GM03348 (cell line): ENCODE results near the gene NCL.
"Not testable (repeated sequence)": the region's sequence is repeated elsewhere in the genome, so short reads cannot be mapped to it uniquely, and the experiment has no call there.

Experiments
- DNase-seq: peaks from one replicate; pipeline ENCODE4 v3.0.0; 2012; ENCODE audit warnings: low spot score

NCL gene

GRCh38 chr2:231467613-231468530, 3.6 kb upstream of the NCL start:
- no peak for DNase-seq

GRCh38 chr2:231467016-231467545, 2.8 kb upstream of the NCL start:
- no peak for DNase-seq

GRCh38 chr2:231464576-231465540, 574 bp upstream of the NCL start:
- peak; percentile 100 for DNase-seq

- no peak for DNase-seq
Measured at GRCh38 chr2:231462729-231463465, 1.4 kb downstream of the NCL start.

- no peak for DNase-seq
Measured at GRCh38 chr2:231461516-231461971, 2.7 kb downstream of the NCL start.

- not testable (repeated sequence) for DNase-seq
Measured at GRCh38 chr2:231460841-231461240, 3.4 kb downstream of the NCL start.

GRCh38 chr2:231460073-231460835, 4.0 kb downstream of the NCL start:
- no peak for DNase-seq

GRCh38 chr2:231458368-231458767, 5.9 kb downstream of the NCL start:
- no peak for DNase-seq

GRCh38 chr2:231457101-231457500, 7.2 kb downstream of the NCL start:
- no peak for DNase-seq

GRCh38 chr2:231456295-231457004, 7.8 kb downstream of the NCL start:
- DNase-seq = no peak

- no peak for DNase-seq
Measured at GRCh38 chr2:231455890-231456289, 8.4 kb downstream of the NCL start.

- DNase-seq = no peak
Measured at GRCh38 chr2:231455222-231455621, 9.1 kb downstream of the NCL start.

GRCh38 chr2:231454361-231454791, 9.9 kb downstream of the NCL start:
- no peak for DNase-seq

- DNase-seq = no peak
Measured at GRCh38 chr2:231452799-231453508, 11.3 kb downstream of the NCL start.

- no peak for DNase-seq
Measured at GRCh38 chr2:231450548-231450989, 13.7 kb downstream of the NCL start.

- no peak for DNase-seq
Measured at GRCh38 chr2:231449503-231450054, 14.7 kb downstream of the NCL start.

- DNase-seq = no peak
Measured at GRCh38 chr2:231436957-231437356, 27.3 kb downstream of the NCL start.

GRCh38 chr2:231433990-231434389, 30.3 kb downstream of the NCL start:
- DNase-seq = no peak

- no peak for DNase-seq
Measured at GRCh38 chr2:231431606-231432005, 32.7 kb downstream of the NCL start.
